Stimulated activated CD8-positive, alpha-beta memory T cell treated with anti-CD3 and anti-CD28 coated beads, Interleukin-15, amount 100 ng/mL, for 24 hours (primary cell): ENCODE data around the gene DPP6.
"Not testable (repeated sequence)": the region's sequence is repeated elsewhere in the genome, so short reads cannot be mapped to it uniquely, and the experiment has no call there.

Experiments used
- DNase-seq: peaks from one replicate; pipeline ENCODE4 v3.0.0-alpha.2; 2020; ENCODE audit warnings: low read depth

Gene DPP6

DNA sequence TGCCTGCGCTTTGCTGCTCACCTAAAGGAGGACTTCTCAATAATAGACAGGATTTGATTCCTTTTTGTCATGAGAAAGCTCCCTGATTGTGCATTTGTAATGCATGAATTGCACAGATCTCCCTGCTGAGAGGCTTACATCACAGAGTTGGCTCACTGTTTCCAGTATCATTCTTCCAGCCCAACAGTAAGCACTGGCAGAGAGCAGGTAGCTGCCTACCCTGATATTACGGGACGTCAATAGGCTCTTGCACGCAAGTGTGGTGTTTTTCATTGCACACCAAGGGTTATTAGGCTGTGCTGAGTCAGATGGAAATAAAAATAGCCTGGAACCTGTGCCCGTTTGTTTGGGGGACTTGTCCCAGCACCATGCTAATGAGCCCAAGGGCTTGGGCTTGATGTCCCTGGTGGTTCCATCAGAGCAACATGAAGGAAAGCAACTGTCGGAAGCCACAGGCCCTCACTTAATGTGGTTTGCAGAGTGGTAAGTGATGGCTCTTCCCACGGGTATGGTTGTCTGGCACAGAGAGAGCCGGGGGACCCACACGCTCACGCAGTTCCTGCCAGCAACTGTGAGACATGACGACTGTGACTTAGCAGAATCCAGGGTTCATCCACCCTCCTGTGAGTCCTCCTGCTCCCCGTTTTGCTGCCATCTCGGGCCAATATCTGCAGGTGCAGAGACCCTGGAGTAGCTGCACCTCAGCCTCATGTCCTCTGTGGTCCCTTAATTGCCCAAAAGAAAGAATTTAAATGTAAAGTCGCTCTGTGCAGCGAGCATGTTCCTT, 20.4 kb downstream of the DPP6 start:
- DNase-seq: not testable (repeated sequence)

DNA sequence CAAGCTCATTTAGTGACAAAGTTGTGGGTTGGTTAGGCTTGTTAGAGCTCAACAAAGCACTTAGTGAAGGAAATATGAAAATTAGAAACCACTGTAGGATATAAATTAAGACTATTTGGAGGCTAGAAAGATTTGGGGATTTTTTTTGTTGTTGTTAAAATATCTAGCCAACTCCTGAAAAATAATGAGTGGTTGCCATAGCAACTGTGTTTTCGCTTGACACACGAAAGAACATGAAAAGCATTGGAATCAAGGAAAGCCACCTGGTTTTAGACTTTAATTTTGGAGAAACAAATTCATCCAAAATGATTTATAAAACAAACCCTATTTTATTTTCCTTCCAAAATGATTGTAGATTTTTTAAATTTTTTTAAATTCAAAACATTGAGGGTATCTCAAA, 26.3 kb downstream of the DPP6 start:
- DNase-seq: not testable (repeated sequence)

DNA sequence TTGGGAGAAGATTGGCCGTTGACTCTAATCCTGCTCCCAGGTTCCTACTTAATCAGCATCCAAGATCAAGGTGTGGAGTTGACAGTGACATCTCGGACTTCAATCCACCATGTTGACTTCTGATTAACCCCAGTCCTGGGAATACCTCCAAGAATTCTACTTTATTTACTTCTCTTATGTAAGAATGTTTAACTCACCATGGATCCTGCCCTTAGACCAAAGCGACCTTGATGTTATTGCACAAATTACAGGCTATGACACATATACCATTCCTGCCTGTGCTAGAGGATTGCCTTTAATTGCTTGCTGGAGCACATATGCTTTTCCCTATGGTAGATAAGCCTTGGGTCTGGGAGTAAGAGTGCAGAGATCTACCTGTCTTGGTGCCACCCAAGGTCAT, 28.1 kb downstream of the DPP6 start:
- not testable (repeated sequence) for DNase-seq

DNA sequence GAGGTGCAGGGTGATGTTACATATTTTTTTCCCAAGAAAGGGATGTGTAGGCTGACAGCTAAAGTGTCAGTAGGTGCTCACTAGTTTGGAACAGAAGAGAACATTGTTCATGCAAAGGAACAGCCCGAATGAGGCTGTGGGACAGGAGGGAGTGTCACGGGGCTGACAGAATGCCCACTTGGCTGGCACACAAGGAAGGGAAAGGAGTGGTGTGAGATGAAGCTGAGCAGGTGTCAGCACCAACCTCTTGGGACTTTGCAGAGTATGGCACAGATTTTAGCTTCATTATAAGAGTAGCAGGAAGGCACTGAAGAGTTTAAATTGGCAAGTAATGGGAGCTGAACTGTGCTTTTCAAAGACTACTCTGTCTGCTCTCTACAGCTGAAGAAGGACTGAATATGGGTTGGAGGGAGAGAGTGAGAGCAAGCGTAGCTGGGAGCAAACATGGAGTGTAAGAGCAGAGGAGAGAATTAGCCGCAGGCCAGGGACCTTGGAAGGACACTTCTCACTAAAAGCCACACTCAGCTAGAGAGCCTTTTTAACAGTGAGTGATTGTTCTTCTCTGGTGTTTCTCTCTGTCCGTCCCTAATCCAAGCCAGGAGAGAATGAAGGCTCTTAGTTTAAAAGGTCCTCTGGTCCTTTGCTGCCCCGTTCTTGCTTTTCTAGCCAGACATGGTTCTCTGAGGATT, 35.0 kb downstream of the DPP6 start:
- DNase-seq: not testable (repeated sequence)

DNA sequence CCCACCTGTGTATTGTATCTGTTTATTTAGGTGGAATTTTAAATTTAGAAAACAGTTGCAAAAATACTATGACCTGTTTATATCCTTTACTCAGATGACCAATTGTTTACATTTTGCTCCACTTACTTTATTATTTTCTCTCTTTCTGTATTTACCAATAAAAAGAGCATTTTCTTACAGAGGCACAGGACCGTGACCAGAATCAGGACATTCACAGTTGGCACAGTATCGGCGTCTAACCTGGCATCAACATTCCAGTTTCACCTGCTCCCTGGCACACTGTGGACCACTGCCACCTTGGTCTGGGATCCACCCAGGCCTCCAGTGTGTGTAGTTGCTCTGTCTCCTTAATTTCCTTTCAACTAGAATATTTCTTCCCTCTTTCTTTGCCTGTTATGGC, 39.9 kb downstream of the DPP6 start:
- not testable (repeated sequence) for DNase-seq

DNA sequence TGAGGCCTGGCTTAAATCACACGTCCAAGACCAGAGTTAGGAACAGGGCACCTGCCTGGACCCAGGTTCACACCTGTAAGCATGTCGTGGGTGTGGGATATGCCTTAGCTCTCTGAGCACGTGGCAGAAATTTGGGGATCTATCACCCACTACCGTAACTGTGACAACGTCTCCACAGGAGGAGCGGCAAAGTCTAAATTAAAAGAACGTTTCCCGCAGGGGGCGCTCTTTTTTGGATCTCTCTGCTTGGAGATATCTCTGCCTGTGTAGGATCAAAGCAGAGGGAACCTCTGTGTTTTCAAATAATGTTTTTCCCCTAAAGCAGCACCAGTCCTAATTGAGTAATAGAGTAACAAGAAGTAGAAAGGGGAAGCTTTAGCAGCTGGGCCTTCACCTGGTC, 43.0 kb downstream of the DPP6 start:
- DNase-seq: not testable (repeated sequence)

DNA sequence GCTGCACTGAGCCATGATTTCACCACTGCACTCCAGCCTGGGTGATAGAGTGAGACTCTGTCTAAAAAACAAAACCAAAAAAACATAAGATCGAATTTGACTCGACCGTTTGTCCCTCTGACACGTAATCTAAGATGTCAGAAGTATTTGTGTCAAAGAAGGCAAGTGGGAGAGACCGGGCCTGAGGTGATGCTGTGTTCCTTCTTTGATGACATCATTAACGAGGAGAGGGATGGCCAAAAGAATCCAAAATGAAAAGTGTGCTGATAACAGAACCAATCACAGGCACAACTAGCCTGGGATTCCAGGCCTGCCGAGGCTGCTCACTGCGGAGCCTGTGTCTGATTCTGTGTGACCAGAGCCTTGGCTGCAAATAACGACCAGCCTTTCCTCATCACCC, 52.9 kb downstream of the DPP6 start:
- not testable (repeated sequence) for DNase-seq

DNA sequence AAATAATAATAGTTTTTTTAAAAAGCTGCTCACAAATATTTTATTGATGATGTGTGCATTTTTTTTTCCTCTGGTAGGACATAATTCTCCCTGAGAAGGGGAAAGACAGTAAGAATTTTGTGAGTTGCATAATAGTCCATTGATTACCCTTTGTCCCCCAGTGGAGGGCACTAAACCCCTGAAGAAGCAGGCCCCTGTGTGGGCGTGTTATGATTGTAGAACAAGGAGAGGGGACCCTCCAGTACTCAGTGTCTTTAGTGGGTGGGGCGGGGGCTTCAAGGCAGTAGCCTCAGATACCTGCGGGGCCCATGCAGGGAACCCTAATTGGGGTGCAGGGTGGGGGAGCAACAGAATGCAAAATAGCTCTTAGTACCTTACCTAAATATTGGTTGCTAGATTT, 57.4 kb downstream of the DPP6 start:
- DNase-seq: not testable (repeated sequence)

DNA sequence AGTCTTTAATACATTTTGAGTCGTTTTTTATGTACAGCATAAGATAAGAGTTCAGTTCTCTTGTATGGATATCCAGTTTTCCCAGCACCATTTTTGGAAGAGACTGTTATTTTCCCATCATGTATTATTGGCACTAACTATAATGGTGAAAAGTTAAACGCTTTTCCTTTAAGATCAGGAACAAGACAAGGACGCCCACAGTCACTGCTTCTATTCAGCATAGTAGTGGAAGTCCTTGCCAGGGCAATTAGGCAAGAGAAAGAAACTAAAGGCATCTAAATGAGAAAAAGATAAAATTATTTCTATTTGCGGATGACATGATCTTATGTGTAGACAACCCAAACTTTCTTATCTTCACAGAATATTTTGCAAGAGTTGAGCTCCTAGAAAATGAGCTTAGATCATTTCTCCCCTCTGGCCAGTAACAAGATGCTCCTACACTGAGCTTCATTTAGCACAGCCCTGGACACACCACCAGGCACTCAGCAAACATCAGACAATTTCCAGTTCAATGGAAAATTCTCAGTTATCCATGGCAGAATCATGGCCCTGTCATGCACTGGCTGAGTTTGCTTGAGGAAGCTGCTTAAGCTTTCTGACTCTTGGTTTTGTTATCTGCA, 61.6 kb downstream of the DPP6 start:
- not testable (repeated sequence) for DNase-seq

DNA sequence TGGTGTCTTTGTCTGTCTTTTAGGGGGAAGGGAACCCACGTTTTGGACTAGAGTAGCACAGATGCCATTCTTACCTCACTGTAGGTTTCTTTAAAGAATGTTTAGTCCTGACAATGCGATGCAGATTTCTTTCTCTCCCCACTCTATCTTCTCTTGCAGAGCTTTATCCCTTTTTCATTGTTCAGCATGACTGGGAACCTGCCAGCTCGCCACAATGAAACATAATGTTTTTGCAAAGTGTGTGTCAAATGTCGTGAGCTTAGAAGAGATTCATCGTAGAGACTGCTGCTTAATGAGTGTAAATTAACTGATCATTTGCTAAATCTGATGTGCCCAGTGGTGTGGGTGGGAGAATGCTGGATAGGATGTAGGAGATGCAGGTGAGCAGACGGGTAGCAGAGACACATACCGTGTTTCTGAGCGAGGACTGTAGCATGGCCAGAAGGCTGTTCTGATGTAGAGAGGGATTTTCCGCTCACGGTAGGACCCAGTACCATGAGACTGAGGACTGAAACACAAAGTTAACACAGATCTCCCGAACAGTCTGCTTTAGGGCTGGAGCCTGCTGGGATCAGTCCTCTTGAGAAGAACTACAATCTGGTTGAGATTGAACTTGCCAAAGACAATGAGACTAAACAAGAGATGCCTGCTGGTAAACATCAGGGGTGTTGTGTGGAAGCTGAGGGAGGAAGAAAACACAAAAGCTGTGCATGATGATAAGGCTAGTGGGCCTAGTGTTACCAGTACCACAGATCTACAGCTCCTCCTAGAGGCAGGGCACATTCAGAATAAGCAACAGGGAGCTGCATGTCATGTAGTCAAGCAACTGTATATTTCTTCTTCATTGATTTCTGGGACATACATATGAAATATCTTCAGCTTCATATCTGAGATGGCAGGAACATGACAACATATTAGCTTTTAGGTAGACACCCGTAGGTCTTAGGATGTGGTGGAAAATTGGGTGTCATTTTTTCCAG, 65.5 kb downstream of the DPP6 start:
- DNase-seq: not testable (repeated sequence)

DNA sequence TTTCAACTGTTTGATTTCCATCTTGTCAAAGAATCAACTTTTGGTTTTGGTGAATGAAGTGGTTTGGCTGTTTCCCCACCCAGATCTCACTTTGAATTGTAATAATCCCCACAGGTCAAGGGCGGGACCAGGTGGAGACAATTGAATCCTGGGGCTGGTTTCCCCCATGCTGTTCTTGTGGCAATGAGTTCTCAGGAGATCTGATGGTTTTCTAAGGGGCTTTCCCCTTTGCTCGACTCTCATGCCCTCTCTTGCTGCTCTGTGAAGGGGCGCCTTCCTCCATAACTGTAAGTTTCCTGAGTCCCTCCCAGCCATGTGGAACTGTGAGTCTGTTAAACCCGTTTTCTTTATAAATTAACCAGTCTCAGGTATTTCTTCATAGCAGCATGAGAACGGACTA, 68.6 kb downstream of the DPP6 start:
- DNase-seq: not testable (repeated sequence)

DNA sequence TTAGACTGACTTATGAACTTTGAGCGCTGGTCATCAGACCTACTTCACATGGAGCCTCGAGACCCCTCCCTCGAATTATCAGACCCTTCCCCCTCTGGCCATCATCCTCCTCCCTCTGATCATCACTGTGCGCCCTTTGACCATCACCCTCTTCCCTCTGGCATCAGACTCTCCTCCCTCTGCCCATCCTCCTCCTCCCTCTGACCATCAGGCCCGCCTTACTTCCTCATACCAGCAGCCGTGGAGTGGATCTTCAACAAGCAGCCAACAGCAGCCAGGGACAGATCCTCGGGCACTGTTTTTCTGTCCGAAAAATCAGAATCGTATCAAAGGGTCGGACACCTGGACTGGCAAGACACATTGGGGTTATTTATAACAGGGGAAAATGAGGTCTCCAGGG, 70.5 kb downstream of the DPP6 start:
- not testable (repeated sequence) for DNase-seq

DNA sequence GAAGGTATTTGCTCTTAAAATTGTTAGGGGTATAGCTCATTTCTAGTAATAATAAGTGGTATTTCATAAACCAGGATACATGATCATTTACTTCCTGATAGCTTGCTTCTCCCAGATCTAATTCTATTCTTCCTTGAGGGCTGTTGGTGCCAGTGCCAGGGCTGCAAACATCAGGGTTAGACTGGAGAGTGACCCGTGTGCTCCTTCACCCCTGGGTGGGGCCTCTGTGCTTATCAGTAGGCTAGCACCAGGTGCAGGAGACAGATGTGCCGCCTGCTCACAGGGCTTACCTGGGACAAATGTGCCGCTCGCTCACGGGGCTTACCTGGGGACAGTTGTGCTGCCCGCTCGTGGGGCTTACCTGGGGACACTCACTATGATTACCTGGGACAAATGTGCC, 71.2 kb downstream of the DPP6 start:
- DNase-seq: not testable (repeated sequence)

DNA sequence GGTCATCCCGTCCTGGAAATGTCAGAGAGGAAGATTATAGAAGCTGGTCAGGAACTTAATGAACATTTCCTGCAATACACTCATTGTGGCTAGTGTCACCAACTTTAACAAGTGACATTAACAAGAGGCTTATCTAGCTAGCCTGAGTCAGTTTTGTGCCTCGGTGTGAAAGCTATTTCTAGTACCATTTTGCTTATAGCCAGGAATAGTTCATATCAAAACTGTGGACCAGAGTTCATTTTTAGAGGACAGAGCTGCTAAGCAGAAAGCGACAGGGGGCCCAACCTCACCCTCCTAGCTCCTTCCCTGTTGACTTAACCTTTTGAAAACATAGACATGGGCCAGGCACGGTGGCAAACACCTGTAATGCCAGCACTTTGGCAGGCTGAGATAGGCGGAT, 76.9 kb downstream of the DPP6 start:
- not testable (repeated sequence) for DNase-seq

DNA sequence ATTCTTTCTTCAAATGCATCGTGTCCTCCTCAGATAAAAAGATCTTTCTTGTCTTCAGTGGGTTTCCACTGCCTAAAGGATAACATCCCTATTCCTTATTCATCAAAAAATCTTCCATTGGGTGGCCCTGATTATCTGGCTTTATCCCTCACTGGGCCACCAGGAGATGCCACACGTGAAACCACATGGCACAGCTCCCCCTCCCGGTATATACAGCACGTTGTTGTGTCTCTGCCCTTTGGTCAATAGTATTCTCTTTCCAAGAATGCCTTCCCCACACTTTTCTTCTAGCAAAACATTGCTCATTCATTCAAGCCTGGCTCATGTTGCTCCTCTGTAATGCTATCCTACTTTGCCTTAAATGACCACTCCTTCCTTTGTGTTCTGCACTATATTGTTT, 80.4 kb downstream of the DPP6 start:
- DNase-seq: not testable (repeated sequence)

DNA sequence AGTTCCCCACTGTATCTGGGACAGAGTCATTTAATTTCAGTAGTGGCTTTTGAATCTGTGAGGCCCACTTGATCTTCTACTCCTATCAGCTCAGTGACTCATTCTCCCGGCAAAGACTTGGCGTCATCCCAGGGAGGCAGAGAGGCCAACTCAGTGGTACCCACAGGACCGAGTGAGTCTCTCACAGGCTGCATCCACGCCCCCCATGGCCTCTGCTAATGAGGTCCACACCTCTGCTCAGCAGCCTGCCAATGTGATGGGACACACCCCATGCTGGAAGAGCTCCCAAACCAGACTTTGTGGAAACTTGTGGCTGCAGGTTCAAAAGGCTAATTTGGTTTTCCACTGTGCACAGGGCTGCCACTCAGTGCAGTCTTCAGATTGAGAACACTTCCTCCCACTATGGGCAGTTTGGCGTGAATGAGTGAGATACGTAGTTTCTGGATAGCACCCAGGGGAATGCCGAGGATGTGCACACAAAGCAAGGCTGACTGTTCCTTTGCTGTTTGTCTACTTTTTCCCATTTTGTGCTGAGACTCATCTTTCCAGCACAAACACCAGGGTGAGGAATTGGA, 81.6 kb downstream of the DPP6 start:
- not testable (repeated sequence) for DNase-seq

DNA sequence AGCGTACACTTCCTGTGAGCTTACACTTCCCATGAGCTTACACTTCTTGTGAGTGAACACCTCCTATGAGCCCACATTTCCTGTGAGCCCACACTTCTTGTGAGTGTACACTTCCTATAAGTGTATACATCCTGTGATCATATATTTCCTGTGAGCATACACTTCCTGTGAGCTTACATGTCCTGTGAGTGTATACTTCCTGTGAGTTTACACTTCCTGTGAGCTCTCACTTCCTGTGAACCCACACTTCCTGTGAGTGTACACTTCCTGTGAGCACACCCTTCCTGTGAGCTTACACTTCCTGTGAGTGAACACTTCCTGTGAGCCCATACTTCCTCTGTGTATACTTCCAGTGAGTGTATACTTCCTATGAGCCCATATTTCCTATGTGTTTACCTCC, 82.5 kb downstream of the DPP6 start:
- DNase-seq: not testable (repeated sequence)

DNA sequence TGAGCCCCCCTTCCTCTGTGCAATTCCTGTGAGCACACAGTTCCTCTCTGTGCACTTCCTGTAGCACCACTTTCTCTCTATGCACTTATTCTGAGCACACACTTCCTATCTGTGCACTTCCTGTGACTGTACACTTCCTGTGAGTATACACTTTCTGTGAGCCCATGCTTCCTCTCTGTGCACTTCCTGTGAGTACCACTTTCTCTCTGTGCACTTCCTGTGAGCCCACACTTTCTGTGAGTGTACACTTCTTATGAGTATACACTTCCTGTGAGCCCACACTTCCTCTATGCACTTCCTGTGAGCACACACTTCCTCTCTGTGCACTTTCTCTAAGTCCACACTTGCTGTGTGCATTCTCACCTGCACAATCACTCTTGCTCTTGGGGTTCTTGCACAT, 83.4 kb downstream of the DPP6 start:
- DNase-seq: not testable (repeated sequence)

DNA sequence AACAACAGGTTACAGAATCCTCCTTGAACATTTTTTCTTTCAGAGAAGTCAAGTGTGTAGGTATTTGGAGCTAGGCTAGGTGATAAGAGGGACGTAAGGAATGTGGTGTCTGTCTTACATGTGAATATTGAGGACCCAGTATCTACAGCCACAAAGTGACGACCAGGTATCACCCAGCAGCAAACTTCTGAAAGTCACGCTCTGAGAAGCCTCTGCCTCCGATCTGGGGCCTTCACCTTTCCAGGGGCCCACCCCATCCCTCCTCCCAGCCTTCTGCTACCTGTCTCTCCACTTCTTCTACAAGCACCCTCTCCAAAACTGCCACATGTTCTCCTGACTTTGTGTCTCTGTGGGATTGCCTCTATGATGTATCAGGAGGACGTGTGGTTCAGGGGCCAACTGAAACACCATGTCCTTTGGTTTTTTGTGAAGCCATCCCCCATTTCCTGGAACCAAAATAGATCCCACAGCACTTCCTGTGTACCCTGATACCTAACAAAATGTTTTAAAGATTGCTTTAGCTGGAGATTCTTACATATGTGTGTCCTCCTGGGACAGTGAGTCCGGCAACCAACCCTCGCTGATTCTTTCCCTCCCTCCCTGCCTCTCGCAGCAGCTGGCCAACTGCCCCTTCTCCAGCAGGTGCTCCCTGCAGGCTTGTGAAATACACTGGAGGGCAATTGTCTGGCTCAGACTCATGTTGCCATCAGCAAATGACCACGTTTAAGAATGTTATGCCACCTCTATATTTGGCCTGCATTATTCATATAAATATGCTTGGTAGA, 93.9 kb downstream of the DPP6 start:
- not testable (repeated sequence) for DNase-seq

DNA sequence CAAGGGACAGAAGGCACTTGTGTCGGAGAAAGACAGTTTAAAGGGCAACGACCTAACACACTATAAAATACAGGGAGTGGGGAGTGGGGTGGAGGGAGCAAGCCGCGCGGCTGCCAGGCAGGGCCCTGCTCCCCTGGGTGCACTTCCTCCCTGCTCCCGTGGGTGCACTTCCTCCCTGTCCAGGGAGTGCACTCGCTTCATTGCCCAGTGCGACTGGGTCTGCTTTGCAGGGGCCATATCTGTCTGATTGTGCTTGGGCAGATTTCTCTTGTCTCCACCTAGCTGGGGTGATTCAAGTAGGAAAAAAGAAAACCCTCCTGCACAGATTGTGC, 94.5 kb downstream of the DPP6 start:
- DNase-seq: not testable (repeated sequence)
